IMR-90 (cell line): Measurements from ENCODE around the gene CECR2.

Experiments
- POLR2A ChIP-seq: IDR thresholded peaks from 2 replicates; pipeline ENCODE4 v1.6.1; 2012; ENCODE audit warnings: mild to moderate bottlenecking, low read depth, low read length
- RAD21 ChIP-seq: IDR thresholded peaks from 2 replicates; pipeline ENCODE4 v1.6.1; 2012; ENCODE audit warnings: low read length, improper control_type of control experiment

DNA sequence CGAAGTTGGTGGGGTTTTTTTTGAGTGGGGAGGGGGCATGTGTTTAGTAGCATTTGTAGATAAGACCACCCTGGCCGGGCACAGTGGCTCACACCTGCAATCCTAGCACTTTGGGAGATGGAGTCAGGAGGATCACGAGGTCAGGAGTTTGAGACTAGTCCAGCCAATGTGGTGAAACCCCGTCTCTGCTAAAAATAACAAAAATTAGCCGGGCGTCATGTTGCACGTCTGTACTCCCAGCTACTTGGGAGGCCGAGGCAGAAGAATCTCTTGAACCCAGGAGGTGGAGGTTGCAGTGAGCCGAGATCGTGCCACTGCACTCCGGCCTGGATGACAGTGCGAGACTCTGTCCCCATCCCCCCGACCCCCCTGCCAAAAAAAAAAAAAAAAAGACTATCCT, 34.6 kb downstream of the CECR2 start:
- no peak for TF ChIP-seq POLR2A
- no peak for TF ChIP-seq RAD21
